SH-SY5Y (cell line): ENCODE measurements around the gene IREB2.

ENCODE experiments used
- GATA2 ChIP-seq: IDR thresholded peaks from 2 replicates; pipeline ENCODE4 v1.6.1; 2011; ENCODE audit warnings: mild to moderate bottlenecking, low read depth, low read length
- GATA3 ChIP-seq: IDR thresholded peaks from 2 replicates; pipeline ENCODE4 v1.6.1; 2011; ENCODE audit warnings: low read depth, mild to moderate bottlenecking, low read length, moderate library complexity

- TF ChIP-seq GATA2 = no peak
- TF ChIP-seq GATA3 = no peak
Observed at GRCh38 chr15:78452485-78452884, 14.5 kb downstream of the IREB2 start.
